GM23338 (cell line): ENCODE results near the gene TLNRD1. TPM values are rescaled to one million over a fixed set of nuclear protein-coding genes. Genes with fewer than 3 reads are reported as not detected.

Source experiments
- ATAC-seq: fragments of 200-7000 bp; cut with Tn5 transposase; 3 replicates; pipeline ENCODE4 v1.9.1; 2020
- DNase-seq: peaks from one replicate; pipeline ENCODE4 v3.0.0-alpha.2; 2015; ENCODE audit warnings: low spot score
- H2AFZ ChIP-seq: fragments of 200-600 bp; sonication (generic); 2 replicates; pipeline ENCODE4 v1.8.0; 2016; ENCODE audit warnings: antibody characterized with exemption, mild to moderate bottlenecking, moderate library complexity
- H3F3A ChIP-seq: fragments of 200-600 bp; sonication (generic); replicated peaks from 2 replicates; pipeline ENCODE4 v1.8.0; 2017; ENCODE audit warnings: antibody characterized with exemption, mixed run types, low read depth
- H3K27ac ChIP-seq: fragments of 200-600 bp; sonication (generic); 2 replicates; pipeline ENCODE4 v1.6.1; 2016; ENCODE audit warnings: low read depth
- H3K27me3 ChIP-seq: fragments of 200-600 bp; sonication (generic); 2 replicates; pipeline ENCODE4 v1.8.0; 2016; ENCODE audit warnings: mild to moderate bottlenecking, mixed run types, moderate library complexity; ENCODE audit not compliant: insufficient read depth
- H3K36me3 ChIP-seq: fragments of 200-600 bp; sonication (generic); 2 replicates; pipeline ENCODE4 v1.8.0; 2016; ENCODE audit warnings: mild to moderate bottlenecking; ENCODE audit not compliant: insufficient read depth
- H3K4me1 ChIP-seq: fragments of 200-600 bp; sonication (generic); 2 replicates; pipeline ENCODE4 v1.8.0; 2016; ENCODE audit warnings: mild to moderate bottlenecking, moderate library complexity; ENCODE audit not compliant: insufficient read depth
- H3K4me2 ChIP-seq: fragments of 200-600 bp; sonication (generic); 2 replicates; pipeline ENCODE4 v1.7.1; 2017; ENCODE audit warnings: mixed run types
- H3K4me3 ChIP-seq: fragments of 200-600 bp; sonication (generic); 2 replicates; pipeline ENCODE4 v1.6.1; 2016; ENCODE audit warnings: mixed run types
- H3K79me2 ChIP-seq: fragments of 200-600 bp; sonication (generic); replicated peaks from 2 replicates; pipeline ENCODE4 v1.8.0; 2017; ENCODE audit warnings: mild to moderate bottlenecking; ENCODE audit not compliant: insufficient read depth
- H3K9me2 ChIP-seq: fragments of 200-600 bp; sonication (generic); 2 replicates; pipeline ENCODE4 v1.8.0; 2017; ENCODE audit not compliant: insufficient read depth
- H4K20me1 ChIP-seq: fragments of 200-600 bp; sonication (generic); replicated peaks from 2 replicates; pipeline ENCODE4 v1.8.0; 2017; ENCODE audit warnings: mild to moderate bottlenecking; ENCODE audit not compliant: insufficient read depth
- H3K27ac Mint-ChIP-seq: 2 replicates; pipeline ENCODE4 v1.8.0; 2020; ENCODE audit warnings: inconsistent platforms, mild to moderate bottlenecking, moderate library complexity, mixed read lengths
- H3K27me3 Mint-ChIP-seq: 3 replicates; pipeline ENCODE4 v1.8.0; 2022; ENCODE audit warnings: low read depth, mild to moderate bottlenecking, moderate library complexity, mixed read lengths, inconsistent platforms; ENCODE audit not compliant: insufficient read depth, poor library complexity
- H3K36me3 Mint-ChIP-seq: 3 replicates; pipeline ENCODE4 v1.8.0; 2021; ENCODE audit warnings: low read depth, mild to moderate bottlenecking, inconsistent platforms, moderate library complexity, mixed read lengths
- H3K4me1 Mint-ChIP-seq: 3 replicates; pipeline ENCODE4 v1.8.0; 2020; ENCODE audit warnings: mild to moderate bottlenecking, inconsistent platforms, mixed read lengths
- H3K4me3 Mint-ChIP-seq: 3 replicates; pipeline ENCODE4 v1.8.0; 2021; ENCODE audit warnings: moderate library complexity, mild to moderate bottlenecking, inconsistent platforms, mixed read lengths
- H3K9me3 Mint-ChIP-seq: 3 replicates; pipeline ENCODE4 v1.8.0; 2020; ENCODE audit warnings: moderate library complexity, mild to moderate bottlenecking, inconsistent platforms, mixed read lengths
- CREB1 ChIP-seq: fragments of 250-450 bp; sonication (Bioruptor Pico); IDR thresholded peaks from 2 replicates; pipeline ENCODE4 v1.5.0; 2020; ENCODE audit warnings: low read depth, mild to moderate bottlenecking, moderate library complexity
- CTCF ChIP-seq, 2 experiments: fragments of 200-600 bp in 1 of 2; sonication (generic) in 1 of 2; conservative IDR thresholded peaks; 2 replicates each; pipeline versions ENCODE4 v1.5.1 to v1.6.1; 2016 to 2017; ENCODE audit warnings: antibody characterized with exemption in 2 of 2, low read depth in 2 of 2, mild to moderate bottlenecking in 2 of 2, moderate library complexity in 1 of 2
- ETS1 ChIP-seq: IDR thresholded peaks from 2 replicates; pipeline ENCODE4 v1.6.1; 2016; ENCODE audit warnings: antibody characterized with exemption
- EZH2 ChIP-seq: fragments of 200-600 bp; sonication (generic); IDR thresholded peaks from one replicate; pipeline ENCODE4 v1.8.0; 2017; ENCODE audit warnings: antibody characterized with exemption, mild to moderate bottlenecking, low read depth; ENCODE audit not compliant: unreplicated experiment
- EZH2phosphoT487 ChIP-seq: fragments of 200-600 bp; sonication (generic); IDR thresholded peaks from one replicate; pipeline ENCODE4 v1.8.1; 2018; ENCODE audit warnings: antibody characterized with exemption; ENCODE audit not compliant: unreplicated experiment
- JUNB ChIP-seq: IDR thresholded peaks from one replicate; pipeline ENCODE4 v1.6.1; 2016; ENCODE audit warnings: antibody characterized with exemption; ENCODE audit not compliant: unreplicated experiment
- NANOG ChIP-seq: IDR thresholded peaks from 2 replicates; pipeline ENCODE4 v1.6.1; 2016; ENCODE audit warnings: antibody characterized with exemption, borderline replicate concordance
- REST ChIP-seq: IDR thresholded peaks from one replicate; pipeline ENCODE4 v1.6.1; 2018; ENCODE audit warnings: antibody characterized with exemption; ENCODE audit not compliant: unreplicated experiment
- STAT1 ChIP-seq: IDR thresholded peaks from one replicate; pipeline ENCODE4 v1.6.1; 2016; ENCODE audit warnings: antibody characterized with exemption; ENCODE audit not compliant: unreplicated experiment
- ZNF114 ChIP-seq: fragments of 250-450 bp; sonication (Bioruptor Pico); IDR thresholded peaks from 2 replicates; pipeline ENCODE4 v1.5.0; 2020; ENCODE audit warnings: mild to moderate bottlenecking, moderate library complexity
- ZNF331 ChIP-seq: fragments of 250-450 bp; sonication (Bioruptor Pico); IDR thresholded peaks from 2 replicates; pipeline ENCODE4 v1.5.0; 2020; ENCODE audit warnings: low read depth, mild to moderate bottlenecking, moderate library complexity
- ZNF462 ChIP-seq: fragments of 250-450 bp; sonication (Bioruptor Pico); IDR thresholded peaks from 2 replicates; pipeline ENCODE4 v1.5.0; 2020; ENCODE audit warnings: mild to moderate bottlenecking, moderate library complexity
- polyA plus RNA-seq: library from polyadenylated mRNA; unstranded; fragments of >200 nt; fragmentation: Nextera tagmentation; extraction: Ambion mirVana; gene quantifications from 2 replicates; pipeline ENCODE4 v1.2.1, GENCODE V29; 2016
- total RNA-seq: library from RNA; depleted of rRNA; stranded (reverse); fragments of >200 nt; shearing (Covaris generic); gene quantifications from 2 replicates; pipeline ENCODE4 v1.2.3, GENCODE V29; 2014

The TLNRD1 gene
- total and polyA plus RNA-seq, 2 experiments from 2014 or later = 6.7 to 27.3 TPM

GRCh38 chr15:81023483-81024264 is 23.0 kb downstream of the TLNRD1 start:
- Mint-ChIP-seq H3K9me3 (no peaks in the 10 kb centered on the region), H3K4me1 (peaks cover 22% of the 10 kb centered on the region), H3K27ac (peak overlapping the region; percentile 13; the same call in 1 of the 2 replicates), H3K4me3 (no peak overlapping the region), H3K27me3 (peaks cover 5% of the 10 kb centered on the region), H3K36me3 (no peaks in the 10 kb centered on the region)
- Histone ChIP-seq H4K20me1 (no peaks in the 10 kb centered on the region), H3K27me3 (no peaks in the 10 kb centered on the region), H3K4me1 (peaks cover 9% of the 10 kb centered on the region), H3K27ac (no peak overlapping the region), H2AFZ (peak overlapping the region; percentile 93), H3K9me2 (no peaks in the 10 kb centered on the region), H3K79me2 (no peaks in the 10 kb centered on the region), H3F3A (no peaks in the 10 kb centered on the region), H3K4me3 (no peak overlapping the region), H3K36me3 (no peaks in the 10 kb centered on the region), H3K4me2 (0 out of 2 replicates have a peak overlapping the region, but pooled peaks have one; percentile 12)
- DNase-seq (no peak), ATAC-seq (peak; percentile 47; the same call in 2 of the 3 replicates)
- TF ChIP-seq REST (no peak), CTCF (conservative IDR thresholded peaks at IDR 0.05; ENCODE audit: low read depth in 2 of 2) (no peak), NANOG (no peak), CREB1 (CRISPR knock-in tag) (no peak), ZNF462 (CRISPR knock-in tag) (no peak), ZNF331 (CRISPR knock-in tag) (no peak), EZH2phosphoT487 (no peak), JUNB (no peak), EZH2 (no peak), ETS1 (no peak), STAT1 (no peak), ZNF114 (CRISPR knock-in tag) (no peak)
